ENCODE data around the gene CPZ.

Gene CPZ

DNA sequence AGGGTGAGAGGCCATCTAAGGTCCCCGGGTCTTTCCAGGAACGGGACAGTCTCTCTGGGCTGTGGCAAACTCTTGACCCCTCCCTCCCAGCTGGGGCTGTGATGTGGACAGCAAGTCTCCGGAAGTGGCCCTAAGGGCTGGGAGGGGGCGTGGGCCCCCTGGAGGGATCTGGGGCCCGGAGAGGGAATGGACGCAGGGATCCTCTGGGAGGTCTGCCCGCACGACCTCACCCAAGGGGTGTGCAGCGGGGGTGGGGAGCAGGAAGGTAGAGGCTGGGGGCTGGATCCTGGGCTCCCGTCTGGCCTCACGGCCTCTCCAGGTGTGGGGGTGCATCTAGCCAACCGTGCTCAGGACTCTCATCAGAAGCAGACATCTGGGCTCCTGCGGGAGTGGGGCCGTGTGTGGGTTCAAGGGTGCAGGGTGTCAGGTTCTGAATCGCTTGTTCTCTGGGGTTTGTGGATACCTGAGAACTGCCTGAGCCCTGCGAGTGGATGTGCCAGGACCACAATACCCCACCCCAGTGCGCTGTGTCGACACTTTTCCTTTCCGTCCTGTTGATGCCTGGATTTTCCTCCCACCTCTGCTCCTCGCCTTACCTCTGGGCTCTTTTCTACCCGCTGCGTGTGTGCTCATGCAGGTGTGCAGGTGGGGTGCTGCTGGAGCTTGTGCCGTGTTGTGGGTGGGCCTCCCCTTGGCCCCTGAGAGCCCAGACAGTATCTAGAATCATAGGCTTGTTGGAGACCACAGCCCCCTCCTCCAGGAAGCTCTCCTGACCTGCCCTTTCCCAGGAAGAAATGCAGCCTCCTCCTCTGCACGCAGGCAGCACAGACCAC is 915 bp downstream of the CPZ start:
- H3K4me3 ChIP-seq (ENCODE audit: low read depth, low read length): no peak overlapping the region
- H3K4me1 ChIP-seq: no peaks in the 10 kb centered on the region; the same call in none of the 2 replicates
- H3K9me3 ChIP-seq: no peaks in the 10 kb centered on the region
- DNase-seq: no peak
- H3K27me3 ChIP-seq: peaks cover 20% of the 10 kb centered on the region
- TF ChIP-seq, protein P1, sequence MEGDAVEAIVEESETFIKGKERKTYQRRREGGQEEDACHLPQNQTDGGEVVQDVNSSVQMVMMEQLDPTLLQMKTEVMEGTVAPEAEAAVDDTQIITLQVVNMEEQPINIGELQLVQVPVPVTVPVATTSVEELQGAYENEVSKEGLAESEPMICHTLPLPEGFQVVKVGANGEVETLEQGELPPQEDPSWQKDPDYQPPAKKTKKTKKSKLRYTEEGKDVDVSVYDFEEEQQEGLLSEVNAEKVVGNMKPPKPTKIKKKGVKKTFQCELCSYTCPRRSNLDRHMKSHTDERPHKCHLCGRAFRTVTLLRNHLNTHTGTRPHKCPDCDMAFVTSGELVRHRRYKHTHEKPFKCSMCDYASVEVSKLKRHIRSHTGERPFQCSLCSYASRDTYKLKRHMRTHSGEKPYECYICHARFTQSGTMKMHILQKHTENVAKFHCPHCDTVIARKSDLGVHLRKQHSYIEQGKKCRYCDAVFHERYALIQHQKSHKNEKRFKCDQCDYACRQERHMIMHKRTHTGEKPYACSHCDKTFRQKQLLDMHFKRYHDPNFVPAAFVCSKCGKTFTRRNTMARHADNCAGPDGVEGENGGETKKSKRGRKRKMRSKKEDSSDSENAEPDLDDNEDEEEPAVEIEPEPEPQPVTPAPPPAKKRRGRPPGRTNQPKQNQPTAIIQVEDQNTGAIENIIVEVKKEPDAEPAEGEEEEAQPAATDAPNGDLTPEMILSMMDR (IDR thresholded peaks at IDR 0.05; ENCODE audit: low read depth, low read length): no peak
- no peaks in the 10 kb centered on the region for H3K36me3 ChIP-seq

DNA sequence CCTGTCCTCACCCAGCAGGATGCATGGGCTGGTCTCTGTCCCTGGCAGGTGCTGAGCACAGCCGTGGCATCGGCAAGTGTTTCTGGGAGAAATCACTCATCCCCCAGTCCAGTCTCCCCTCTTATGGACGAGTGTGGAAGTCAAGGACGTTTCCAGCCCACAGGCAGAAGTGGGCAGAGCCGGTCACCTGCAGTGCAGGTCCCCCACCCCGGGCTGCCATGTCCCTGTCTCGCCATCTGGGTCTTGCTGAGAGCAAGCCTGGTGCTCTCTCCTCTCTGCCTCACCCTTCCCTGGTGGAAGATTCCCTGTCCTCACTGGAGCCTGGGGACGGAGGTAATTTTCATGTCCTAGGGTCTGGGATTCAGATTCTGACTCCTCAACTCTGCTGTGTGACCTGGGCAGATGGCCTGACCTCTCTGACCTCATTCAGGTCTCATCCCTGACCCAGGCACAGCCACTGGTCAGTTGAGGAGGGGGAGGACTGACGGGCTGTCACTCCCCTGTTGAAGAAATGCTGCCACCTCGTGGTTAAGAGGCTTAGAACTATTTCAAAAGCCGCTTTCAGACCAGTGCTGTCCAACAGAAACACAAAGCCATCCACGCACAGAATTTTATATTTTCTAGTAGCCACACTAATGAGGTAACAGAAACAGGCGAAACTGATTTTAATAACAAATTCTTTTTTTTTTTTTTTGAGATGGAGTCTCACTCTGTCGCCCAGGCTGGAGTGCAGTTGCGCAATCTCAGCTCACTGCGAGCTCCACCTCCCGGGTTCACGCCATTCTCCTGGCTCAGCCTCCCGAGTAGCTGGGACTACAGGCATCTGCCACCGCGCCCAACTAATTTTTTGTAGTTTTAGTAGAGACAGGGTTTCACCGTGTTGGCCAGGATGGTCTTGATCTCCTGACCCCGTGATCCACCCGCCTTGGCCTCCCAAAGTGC is 1.8 kb downstream of the CPZ start:
- H3K4me1 ChIP-seq: no peaks in the 10 kb centered on the region; the same call in none of the 2 replicates
- H3K9me3 ChIP-seq: no peaks in the 10 kb centered on the region
- H3K27me3 ChIP-seq: peaks cover 20% of the 10 kb centered on the region
- TF ChIP-seq, protein P1 (IDR thresholded peaks at IDR 0.05; ENCODE audit: low read depth, low read length): peak; percentile 84
- peak; percentile 75 for DNase-seq
- no peak overlapping the region for H3K4me3 ChIP-seq (ENCODE audit: low read depth, low read length)
- no peaks in the 10 kb centered on the region for H3K36me3 ChIP-seq

DNA sequence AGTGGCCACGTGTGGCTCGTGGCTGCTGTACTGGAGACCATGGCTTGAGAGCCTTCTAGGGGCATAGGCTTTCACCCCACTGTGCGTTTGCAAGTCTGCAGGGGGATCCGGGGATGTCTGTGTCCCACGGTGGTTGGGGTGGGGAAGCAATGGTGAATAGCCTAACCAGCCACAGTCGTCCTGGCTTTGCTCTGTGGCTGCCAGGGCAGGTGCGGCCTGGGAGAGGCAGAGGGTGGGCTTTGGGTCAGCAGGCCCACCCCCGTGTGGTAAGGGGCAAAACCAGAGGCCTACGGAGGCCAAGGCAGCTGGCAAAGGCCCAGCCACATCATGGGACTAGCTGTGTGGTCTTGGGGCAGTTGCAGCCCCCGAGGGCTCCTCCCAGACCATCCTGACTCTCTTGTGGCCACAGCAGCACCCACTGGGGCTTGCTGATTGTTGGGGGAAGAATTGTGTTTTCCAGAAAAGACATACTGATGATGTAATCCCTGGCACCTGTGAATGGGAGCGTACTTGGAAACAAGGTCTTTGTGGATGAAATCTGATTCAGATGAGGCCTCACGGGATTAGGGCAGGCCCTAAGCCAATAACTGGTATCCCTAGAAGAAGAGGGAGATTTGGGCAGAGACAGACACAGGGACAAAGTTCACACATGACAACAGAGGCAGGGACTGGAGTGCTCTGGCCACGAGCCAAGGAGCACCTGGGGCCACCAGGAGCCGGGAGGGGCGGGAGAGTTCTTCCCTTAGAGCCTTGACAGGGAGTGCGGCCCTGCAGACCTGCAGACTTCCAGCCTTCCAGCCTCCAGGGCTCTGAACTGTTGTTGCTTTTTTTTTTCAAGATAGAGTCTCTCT is 2.9 kb downstream of the CPZ start:
- H3K4me1 ChIP-seq: no peaks in the 10 kb centered on the region; the same call in none of the 2 replicates
- no peaks in the 10 kb centered on the region for H3K9me3 ChIP-seq
- H3K4me3 ChIP-seq (ENCODE audit: low read depth, low read length): no peak overlapping the region
- peaks cover 20% of the 10 kb centered on the region for H3K27me3 ChIP-seq
- DNase-seq: no peak
- H3K36me3 ChIP-seq: no peaks in the 10 kb centered on the region
- TF ChIP-seq, protein P1 (IDR thresholded peaks at IDR 0.05; ENCODE audit: low read depth, low read length): no peak

DNA sequence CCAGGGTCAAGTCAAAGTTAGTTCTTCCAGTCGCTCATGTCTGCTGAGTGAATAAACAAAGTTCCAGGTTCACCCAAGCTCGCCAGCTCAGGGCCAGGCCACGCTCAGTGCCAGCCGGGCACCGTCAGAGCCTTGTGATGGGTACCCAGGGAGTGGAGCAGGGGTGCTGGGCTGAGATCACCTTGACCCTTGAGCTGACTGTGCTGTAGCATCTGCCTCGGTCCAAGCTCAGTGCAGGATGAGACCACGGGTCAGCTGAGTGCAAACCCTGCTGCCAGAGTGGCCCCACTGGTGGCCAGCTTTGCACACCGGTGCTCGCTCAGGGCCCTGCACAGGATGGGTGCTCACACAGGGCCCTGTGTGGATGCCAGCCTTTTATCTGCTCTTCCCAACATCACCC is 4.3 kb downstream of the CPZ start:
- Histone ChIP-seq H3K9me3 (no peaks in the 10 kb centered on the region), H3K36me3 (no peaks in the 10 kb centered on the region), H3K4me1 (no peaks in the 10 kb centered on the region; the same call in none of the 2 replicates), H3K4me3 (ENCODE audit: low read depth, low read length) (no peak overlapping the region), H3K27me3 (peaks cover 20% of the 10 kb centered on the region)
- TF ChIP-seq, protein P1 (IDR thresholded peaks at IDR 0.05; ENCODE audit: low read depth, low read length): no peak
- DNase-seq: no peak

DNA sequence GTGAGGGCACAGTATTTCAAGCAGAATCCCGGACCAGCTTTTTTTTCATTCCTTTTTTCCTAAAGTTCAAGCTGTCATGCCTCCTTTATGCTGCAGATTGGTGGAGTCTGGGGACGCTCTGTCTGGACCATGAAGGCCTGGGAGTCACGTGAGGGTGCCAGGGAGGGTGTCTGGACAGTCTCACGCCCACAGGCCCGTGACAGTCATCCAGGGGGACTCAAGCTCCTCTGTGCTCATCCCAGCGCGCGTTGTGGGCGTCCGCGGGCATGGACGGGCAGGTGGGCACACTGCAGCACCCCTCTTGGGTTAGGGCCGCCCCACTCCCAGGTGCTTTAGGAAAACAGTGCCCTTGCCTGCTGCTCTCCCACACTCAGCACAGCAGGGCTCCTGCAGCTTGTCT is 4.8 kb downstream of the CPZ start:
- Histone ChIP-seq H3K4me3 (ENCODE audit: low read depth, low read length) (no peak overlapping the region), H3K36me3 (no peaks in the 10 kb centered on the region), H3K27me3 (peaks cover 16% of the 10 kb centered on the region), H3K4me1 (no peaks in the 10 kb centered on the region; the same call in none of the 2 replicates), H3K9me3 (no peaks in the 10 kb centered on the region)
- DNase-seq: peak; percentile 74
- TF ChIP-seq, protein P1 (IDR thresholded peaks at IDR 0.05; ENCODE audit: low read depth, low read length): no peak

Data from BE2C (cell line).